Measurements from ENCODE around the gene GABRR3.

DNA sequence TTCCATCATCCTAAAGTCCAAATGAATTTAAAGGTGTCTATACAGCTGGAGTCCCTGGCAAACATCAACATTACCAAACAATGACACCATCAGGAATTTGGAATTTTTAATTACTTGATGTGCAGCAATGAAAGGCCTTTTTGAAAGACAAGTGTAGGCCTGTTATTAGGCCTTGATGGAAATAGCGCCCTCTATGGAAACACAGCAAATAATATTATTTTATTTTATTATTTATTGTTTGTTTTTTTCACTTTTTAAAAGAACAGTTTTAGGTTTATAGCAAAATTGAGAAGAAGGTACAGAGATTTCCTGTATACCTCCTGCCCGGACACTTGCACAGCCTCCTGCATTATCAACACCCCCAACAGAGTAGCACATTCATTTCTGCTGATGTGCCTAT lies 33.7 kb upstream of the GABRR3 start:
- TF ChIP-seq POLR2AphosphoS5 (IDR thresholded peaks at IDR 0.05; ENCODE audit: low read depth, low read length) (no peak), POLR2A (IDR thresholded peaks at IDR 0.05; ENCODE audit: low read depth, low read length) (no peak)
